Endothelial cell of umbilical vein (primary cell): Measurements from ENCODE around the gene HPSE2.

Source experiments
- CTCF ChIP-seq, 2 donors: IDR thresholded peaks; 1 replicate in 1 of 2; 2 replicates in 1 of 2; pipeline ENCODE4 v1.5.1; 2011; ENCODE audit warnings: low read length in 2 of 2, mild to moderate bottlenecking in 2 of 2, moderate library complexity in 2 of 2, control low read depth in 1 of 2, inconsistent platforms in 1 of 2, low read depth in 1 of 2; ENCODE audit not compliant: insufficient read depth in 1 of 2; ENCODE audit errors: extremely low read depth in 1 of 2
- EZH2 ChIP-seq: IDR thresholded peaks from 2 replicates; pipeline ENCODE4 v1.6.1; 2012; ENCODE audit warnings: borderline replicate concordance, low read depth, mild to moderate bottlenecking, moderate library complexity, low read length, inconsistent platforms; ENCODE audit not compliant: severe bottlenecking
- FOS ChIP-seq: IDR thresholded peaks from 2 replicates; pipeline ENCODE4 v1.6.1; 2011; ENCODE audit warnings: mild to moderate bottlenecking, low read length, moderate library complexity, borderline replicate concordance; ENCODE audit not compliant: insufficient read depth
- JUN ChIP-seq: IDR thresholded peaks from 2 replicates; pipeline ENCODE4 v1.6.1; 2011; ENCODE audit warnings: borderline replicate concordance, low read depth; ENCODE audit not compliant: insufficient read length, insufficient read depth
- MYC ChIP-seq: IDR thresholded peaks from one replicate; pipeline ENCODE4 v1.6.1; 2011; ENCODE audit warnings: mild to moderate bottlenecking, low read depth, low read length
- POLR2A ChIP-seq: IDR thresholded peaks from 2 replicates; pipeline ENCODE4 v1.6.1; 2012; ENCODE audit warnings: low read depth, mild to moderate bottlenecking, control low read depth, low read length
- POLR2AphosphoS5 ChIP-seq: IDR thresholded peaks from 2 replicates; pipeline ENCODE4 v1.6.1; 2012; ENCODE audit warnings: low read depth, mild to moderate bottlenecking, control low read depth, low read length, moderate library complexity; ENCODE audit not compliant: insufficient read depth
- TF ChIP-seq, protein P1 (sequence below): IDR thresholded peaks from 2 replicates; pipeline ENCODE4 v1.6.1; 2011; ENCODE audit not compliant: insufficient read depth, insufficient read length

- TF ChIP-seq CTCF (IDR thresholded peaks at IDR 0.05; ENCODE audit: extremely low read depth in 1 of 2, insufficient read depth in 1 of 2, low read depth in 1 of 2, low read length in 2 of 2) (no peak), POLR2A (no peak), POLR2AphosphoS5 (no peak), JUN (no peak), FOS (no peak), EZH2 (no peak), MYC (no peak)
- TF ChIP-seq, protein P1, sequence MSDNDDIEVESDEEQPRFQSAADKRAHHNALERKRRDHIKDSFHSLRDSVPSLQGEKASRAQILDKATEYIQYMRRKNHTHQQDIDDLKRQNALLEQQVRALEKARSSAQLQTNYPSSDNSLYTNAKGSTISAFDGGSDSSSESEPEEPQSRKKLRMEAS: no peak
These were observed 772.6 kb downstream of the HPSE2 start for GRCh38 chr10:98463016-98463415.
